SIG-M5 (cell line): ENCODE measurements around the gene MTNR1B.

Experiments
- DNase-seq: peaks from one replicate; lab custom pipeline; 2025; lab: John Stamatoyannopoulos, UW

Gene MTNR1B

DNA sequence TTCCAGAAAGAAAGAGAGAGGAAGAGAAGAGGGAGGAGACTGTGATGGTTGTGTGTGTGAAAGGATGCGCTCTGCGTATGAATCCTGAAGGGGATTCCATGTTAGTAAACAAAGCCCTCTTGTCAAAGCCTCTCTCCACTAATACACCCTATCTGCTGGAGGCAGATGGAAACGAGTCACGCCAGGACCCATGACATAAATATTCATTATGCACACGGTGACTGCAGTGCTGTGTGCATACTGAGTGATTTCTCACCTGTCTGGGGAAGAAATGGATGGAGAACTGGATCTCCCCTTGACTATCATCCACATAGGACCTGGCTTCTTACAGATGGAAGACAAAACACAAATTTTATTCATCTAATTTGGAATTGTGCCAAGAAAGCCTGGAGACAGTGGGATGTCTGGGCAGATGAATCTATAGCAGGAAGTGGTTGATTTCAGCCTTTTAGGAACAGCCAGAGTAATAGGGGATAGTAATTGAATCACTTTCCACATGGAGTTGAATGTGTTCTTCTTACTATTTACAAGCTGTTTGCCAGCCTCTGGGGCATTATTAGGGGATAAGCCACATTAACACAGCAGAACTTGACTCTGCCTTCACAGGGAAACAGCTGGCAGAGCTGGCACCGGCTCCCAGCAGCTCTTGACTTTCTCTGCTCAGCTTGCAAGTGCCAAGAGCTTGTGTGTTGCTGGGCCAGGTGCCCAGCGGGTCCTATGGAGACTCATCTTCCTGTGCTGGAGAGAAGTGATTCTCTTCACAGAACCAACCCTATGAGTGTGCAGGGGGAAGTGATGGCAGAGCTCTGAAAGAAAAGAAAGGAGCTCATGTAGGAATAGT lies 9.0 kb downstream of the MTNR1B start:
- no peak for DNase-seq

GRCh38 chr11:92979176-92979575 lies 9.7 kb downstream of the MTNR1B start:
- no peak for DNase-seq

GRCh38 chr11:92980312-92980711 lies 10.9 kb downstream of the MTNR1B start:
- no peak for DNase-seq

DNA sequence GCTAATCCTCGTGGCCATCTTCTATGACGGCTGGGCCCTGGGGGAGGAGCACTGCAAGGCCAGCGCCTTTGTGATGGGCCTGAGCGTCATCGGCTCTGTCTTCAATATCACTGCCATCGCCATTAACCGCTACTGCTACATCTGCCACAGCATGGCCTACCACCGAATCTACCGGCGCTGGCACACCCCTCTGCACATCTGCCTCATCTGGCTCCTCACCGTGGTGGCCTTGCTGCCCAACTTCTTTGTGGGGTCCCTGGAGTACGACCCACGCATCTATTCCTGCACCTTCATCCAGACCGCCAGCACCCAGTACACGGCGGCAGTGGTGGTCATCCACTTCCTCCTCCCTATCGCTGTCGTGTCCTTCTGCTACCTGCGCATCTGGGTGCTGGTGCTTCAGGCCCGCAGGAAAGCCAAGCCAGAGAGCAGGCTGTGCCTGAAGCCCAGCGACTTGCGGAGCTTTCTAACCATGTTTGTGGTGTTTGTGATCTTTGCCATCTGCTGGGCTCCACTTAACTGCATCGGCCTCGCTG lies 12.1 kb downstream of the MTNR1B start:
- no peak for DNase-seq

DNA sequence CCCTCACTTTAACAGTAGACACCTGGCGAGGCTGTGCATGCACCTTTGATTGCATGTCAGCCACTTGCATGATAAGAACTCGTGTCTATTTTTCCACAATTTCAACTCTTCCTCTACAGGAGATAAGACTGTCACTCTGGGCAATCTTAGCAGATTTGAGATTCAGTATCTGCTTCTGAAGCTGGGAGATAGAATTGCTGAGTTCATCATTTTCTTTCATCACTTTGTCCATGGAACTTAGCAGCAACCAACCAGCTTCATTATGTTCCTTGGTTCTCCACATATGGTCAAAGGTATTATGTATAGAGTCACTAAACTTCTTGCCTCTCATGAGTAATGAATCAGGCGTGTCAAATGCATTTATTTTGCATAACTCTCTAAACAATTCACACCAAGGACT lies 17.1 kb downstream of the MTNR1B start:
- no peak for DNase-seq

GRCh38 chr11:92993004-92993403 lies 23.6 kb downstream of the MTNR1B start:
- DNase-seq = no peak

DNA sequence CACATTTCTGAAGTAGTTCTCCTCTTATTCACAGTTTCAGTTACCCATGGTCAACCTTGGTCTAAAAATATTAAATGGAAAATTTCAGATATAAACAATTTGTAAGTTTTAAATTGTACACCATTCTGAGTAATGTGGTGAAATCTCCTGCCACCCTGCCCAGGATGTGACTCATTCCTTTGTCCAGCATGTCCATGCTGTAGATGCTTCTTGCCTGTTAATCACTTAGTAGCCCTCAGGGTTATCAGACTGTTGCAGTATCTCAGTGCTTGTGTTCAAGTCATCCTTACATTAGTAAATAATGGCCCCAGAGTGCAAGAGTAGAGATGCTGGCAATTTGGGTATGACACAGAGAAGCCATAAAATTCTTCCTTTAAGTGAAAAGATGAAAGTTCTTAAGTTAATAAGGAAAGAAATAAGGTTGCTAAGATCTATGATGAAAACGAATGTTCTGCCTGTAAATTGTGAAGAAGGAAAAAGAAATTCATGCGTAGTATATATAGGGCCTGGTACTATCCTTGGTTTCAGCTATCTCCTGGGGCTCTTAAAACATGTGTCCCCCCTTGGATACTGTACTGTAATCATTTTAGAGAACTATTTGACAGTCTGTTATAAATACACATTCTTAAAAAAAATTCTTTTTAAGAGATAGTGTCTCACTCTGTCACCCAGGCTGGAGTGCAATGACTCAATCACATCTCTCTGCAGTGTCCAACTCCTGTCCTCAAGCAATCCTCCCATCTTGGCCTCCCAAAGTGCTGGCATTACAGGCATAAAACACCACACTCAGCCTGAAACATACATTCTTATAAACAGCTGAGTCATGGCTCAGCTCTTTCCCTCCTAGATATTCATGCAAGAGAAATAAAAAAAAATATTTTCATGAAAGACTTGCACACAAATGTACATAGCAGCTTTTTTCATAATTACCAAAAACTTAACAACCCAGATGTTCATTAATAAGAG lies 31.3 kb downstream of the MTNR1B start:
- DNase-seq = no peak

GRCh38 chr11:93001806-93002205 lies 32.4 kb downstream of the MTNR1B start:
- DNase-seq = no peak

- DNase-seq = no peak
Measured at GRCh38 chr11:93002380-93002779, 32.9 kb downstream of the MTNR1B start.

- DNase-seq = no peak
Measured at GRCh38 chr11:93005239-93005638, 35.8 kb downstream of the MTNR1B start.

- DNase-seq = no peak
Measured at GRCh38 chr11:93013646-93014045, 44.2 kb downstream of the MTNR1B start.

DNA sequence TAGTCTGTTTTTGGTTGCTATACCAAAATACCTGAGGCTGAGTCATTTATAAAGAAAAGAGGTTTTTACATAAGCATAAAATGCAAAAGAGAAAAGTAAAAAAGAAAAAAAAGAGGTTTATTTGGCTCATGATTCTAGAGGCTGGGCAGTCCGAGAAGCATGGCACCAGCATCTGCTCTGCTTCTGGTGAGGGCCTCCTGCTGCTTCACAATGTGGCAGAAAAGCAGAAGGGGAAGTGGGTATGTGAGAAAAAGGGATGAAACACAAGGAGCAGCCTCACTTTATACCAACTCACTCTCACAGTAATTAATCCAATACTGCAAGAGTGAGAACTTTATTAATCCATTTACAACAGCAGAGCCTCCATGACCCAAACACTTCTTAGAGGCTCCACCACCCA lies 47.1 kb downstream of the MTNR1B start:
- no peak for DNase-seq

DNA sequence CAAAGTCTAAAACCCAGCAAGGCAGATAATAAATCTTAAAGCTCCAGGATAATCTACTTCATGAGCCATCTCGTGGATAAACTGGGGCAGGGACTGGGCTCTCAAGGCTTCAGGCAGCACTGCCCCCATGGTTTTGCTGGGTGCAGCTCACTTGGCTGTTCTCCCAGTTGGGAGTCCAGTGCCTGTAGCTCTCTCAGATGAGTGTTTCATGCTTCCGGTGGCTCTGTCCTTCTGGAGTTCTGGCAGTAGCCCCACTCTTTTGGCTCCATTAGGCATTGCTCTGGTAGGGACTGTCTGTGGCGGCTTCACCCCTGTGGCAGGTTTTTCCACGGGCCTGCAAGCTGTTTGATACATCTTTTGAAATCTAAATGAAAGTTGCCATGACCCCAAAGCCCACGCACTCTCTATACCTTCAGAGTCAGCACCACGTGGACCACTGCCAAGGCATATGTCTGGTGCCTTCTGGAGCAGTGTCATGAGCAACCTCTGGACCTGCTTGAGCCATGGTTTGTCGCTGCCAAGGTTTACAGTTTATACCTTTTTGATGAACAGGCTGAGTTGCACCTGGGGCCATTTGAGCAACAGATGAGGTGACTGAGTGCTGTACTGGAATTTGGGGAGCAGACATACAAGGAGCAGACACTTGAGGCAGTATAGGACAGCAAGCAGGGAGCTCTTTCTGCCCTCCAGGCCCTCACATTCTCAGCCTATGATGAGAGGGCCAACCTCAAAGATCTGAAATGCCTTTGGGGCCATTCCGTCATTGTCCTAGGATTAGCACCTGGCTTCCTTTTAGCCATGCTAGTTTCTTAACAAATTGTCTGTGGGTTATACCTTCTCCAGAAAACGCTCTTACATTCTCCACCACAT lies 48.6 kb downstream of the MTNR1B start:
- no peak for DNase-seq

- DNase-seq = no peak
Measured at GRCh38 chr11:93020248-93021046, 51.0 kb downstream of the MTNR1B start.

GRCh38 chr11:93024369-93024768 lies 54.9 kb downstream of the MTNR1B start:
- no peak for DNase-seq

DNA sequence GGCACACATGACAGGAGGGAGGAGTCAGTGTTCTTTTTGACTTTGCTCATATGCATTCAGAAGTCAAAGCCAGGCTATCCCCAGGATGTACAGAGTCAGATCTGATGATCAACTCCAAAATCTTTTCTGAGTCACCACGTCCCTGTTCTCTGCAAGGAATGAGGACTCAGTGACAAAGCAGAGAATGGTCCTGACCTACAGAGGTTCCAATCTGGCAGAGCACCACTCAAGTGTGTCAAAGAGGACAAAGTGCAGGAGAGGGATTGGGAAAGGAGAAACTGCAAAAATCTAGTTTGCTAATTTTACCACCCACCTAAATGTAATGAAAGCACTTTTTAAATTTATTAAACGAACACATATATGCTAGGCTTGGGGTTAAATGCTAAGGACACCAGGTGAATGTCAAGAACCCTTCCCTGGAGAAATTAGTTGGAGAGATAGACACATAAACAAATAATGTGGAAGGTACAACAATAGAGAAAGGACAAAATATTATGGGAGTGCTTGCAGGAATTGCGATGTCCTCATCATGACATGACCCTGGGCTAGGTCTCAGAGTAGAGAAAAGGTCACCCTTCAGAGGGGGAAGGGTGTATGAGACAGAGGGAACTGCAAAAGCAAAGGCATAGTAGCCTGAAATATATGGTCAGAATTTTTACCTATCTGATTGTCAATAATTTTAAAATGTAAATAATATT lies 56.3 kb downstream of the MTNR1B start:
- DNase-seq = no peak

DNA sequence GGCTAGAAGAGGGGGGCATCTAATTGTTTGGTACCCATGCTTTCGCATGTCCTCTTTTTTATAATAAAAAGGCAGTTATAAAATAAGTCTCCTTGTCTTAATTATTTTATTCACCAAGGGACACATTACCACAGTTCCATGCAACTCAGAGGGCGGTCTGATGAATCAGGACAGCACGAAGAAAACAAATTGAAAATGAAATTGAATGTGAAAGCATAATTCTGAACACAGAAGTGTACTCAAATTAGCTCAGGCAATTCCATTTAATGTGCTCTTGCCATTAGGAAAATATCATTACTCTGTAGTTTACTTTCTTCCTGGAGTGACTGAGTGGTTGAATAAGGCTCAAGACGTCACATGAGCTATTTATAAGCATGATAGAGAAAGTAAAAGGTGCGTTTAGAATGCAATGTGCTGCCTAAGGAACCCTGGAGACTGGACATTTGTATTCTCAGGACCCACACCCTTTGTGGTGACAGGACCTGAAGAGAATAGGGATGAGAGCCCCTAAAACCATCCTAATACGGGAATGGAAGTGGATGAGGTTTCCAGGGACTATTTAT lies 59.6 kb downstream of the MTNR1B start:
- DNase-seq = no peak

DNA sequence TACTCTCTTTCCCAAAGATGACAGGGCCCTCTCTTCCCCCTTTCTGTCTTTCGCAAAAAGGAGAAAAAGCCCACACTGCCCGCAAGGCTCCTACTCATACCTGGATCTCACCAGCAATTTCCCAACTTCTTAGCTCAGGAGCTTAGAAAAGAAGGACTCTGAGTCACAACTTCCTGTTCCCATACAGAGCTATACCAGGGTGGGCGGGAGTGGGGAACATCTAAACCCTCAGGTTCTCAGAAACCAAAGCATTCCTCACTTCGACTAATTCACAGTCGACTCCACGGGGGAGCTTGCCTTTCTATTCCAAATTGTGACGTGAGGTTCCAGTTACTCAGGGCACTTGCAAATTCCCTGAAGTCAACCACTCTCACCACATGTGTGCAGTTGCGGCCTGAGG lies 61.9 kb downstream of the MTNR1B start:
- no peak for DNase-seq
